HL-60 (cell line): ENCODE data around the gene FMOD.

Source experiments
- DNase-seq, 2 experiments: peaks; one replicate each; pipeline ENCODE4 v3.0.0-alpha.2; 2010 to 2020; ENCODE audit warnings: low read depth in 1 of 2, low spot score in 1 of 2
- H3K27ac ChIP-seq: fragments of 250-450 bp; sonication (Bioruptor Pico); replicated peaks from 2 replicates; pipeline ENCODE4 v1.5.1; 2020; ENCODE audit warnings: mild to moderate bottlenecking, moderate library complexity
- H3K27me3 ChIP-seq: fragments of 250-450 bp; sonication (Bioruptor Pico); 2 replicates; pipeline ENCODE4 v1.5.1; 2021; ENCODE audit warnings: mild to moderate bottlenecking, moderate library complexity; ENCODE audit not compliant: insufficient read depth, poor library complexity, severe bottlenecking
- H3K4me3 ChIP-seq: replicated peaks from 2 replicates; pipeline ENCODE4 v1.5.1; 2011; ENCODE audit warnings: mild to moderate bottlenecking, control low read depth, low read length; ENCODE audit not compliant: insufficient read depth
- CTCF ChIP-seq: IDR thresholded peaks from one replicate; pipeline ENCODE4 v1.5.1; 2011; ENCODE audit warnings: low read length, control low read depth, inconsistent platforms; ENCODE audit not compliant: insufficient read depth
- GABPA ChIP-seq: IDR thresholded peaks from 2 replicates; pipeline ENCODE4 v1.6.1; 2012; ENCODE audit warnings: low read depth
- POLR2AphosphoS5 ChIP-seq: IDR thresholded peaks from 2 replicates; pipeline ENCODE4 v1.6.1; 2012; ENCODE audit warnings: low read depth
- REST ChIP-seq: IDR thresholded peaks from 2 replicates; pipeline ENCODE4 v1.6.1; 2012; ENCODE audit warnings: low read depth; ENCODE audit not compliant: insufficient replicate concordance
- SPI1 ChIP-seq: IDR thresholded peaks from 2 replicates; pipeline ENCODE4 v1.6.1; 2012; ENCODE audit warnings: low read depth, mild to moderate bottlenecking, borderline replicate concordance

Gene FMOD

GRCh38 chr1:203320591-203321272 lies 30.2 kb downstream of the FMOD start:
- TF ChIP-seq GABPA, result peak; percentile 70; the same call in 1 of the 2 replicates
- TF ChIP-seq REST, result no peak
- TF ChIP-seq CTCF, result no peak
- TF ChIP-seq POLR2AphosphoS5, result peak; percentile 100
- TF ChIP-seq SPI1, result peak; percentile 60; the same call in 1 of the 2 replicates
- DNase-seq, result peak; percentile 94 to 96
- H3K27me3 ChIP-seq, result no peaks in the 10 kb centered on the region
- peak overlapping the region; percentile 57 for H3K27ac ChIP-seq
- H3K4me3 ChIP-seq, result no peak overlapping the region

GRCh38 chr1:203318229-203318517 lies 32.7 kb downstream of the FMOD start:
- no peaks in the 10 kb centered on the region for H3K27me3 ChIP-seq
- DNase-seq, result no peak
- no peak overlapping the region for H3K27ac ChIP-seq
- H3K4me3 ChIP-seq, result no peak overlapping the region
- TF ChIP-seq SPI1, result no peak
- TF ChIP-seq POLR2AphosphoS5, result no peak
- TF ChIP-seq REST, result no peak
- no peak for TF ChIP-seq GABPA
- TF ChIP-seq CTCF, result no peak

GRCh38 chr1:203317429-203318228 lies 33.3 kb downstream of the FMOD start:
- TF ChIP-seq POLR2AphosphoS5 (no peak), CTCF (no peak), REST (no peak), GABPA (no peak), SPI1 (no peak)
- no peak for DNase-seq
- Histone ChIP-seq H3K27me3 (no peaks in the 10 kb centered on the region), H3K27ac (no peak overlapping the region), H3K4me3 (no peak overlapping the region)
